IMR-90 (cell line): ENCODE data around the gene TMEM170A. TPM values are rescaled to one million over a fixed set of nuclear protein-coding genes. Genes with fewer than 3 reads are reported as not detected.

Experiments used
- ATAC-seq: fragments of 200-7000 bp; cut with Tn5 transposase; 2 replicates; pipeline ENCODE4 v1.9.1; 2020; ENCODE audit warnings: low read depth, mild to moderate bottlenecking, moderate library complexity
- BruUV-seq: library from RNA; stranded (reverse); fragments of 400-500 nt; replicated peaks from 2 replicates; lab custom pipeline; 2021; lab: Mats Ljungman, UMichigan
- CTCF ChIA-PET: fragments of 300-600 bp; formaldehyde crosslinking; extraction: SDS; loops from one replicate; lab custom pipeline; 2021; ENCODE audit warnings: antibody characterized with exemption; lab: Yijun Ruan, JAX
- POLR2A ChIA-PET: fragments of 300-600 bp; sonication (Branson Sonifier 250); formaldehyde crosslinking; loops from one replicate; lab custom pipeline; 2022; ENCODE audit warnings: antibody characterized with exemption; ENCODE audit not compliant: unreplicated experiment; lab: Charles Lee
- DNase-seq: peaks from one replicate; pipeline ENCODE4 v3.0.0; 2013
- H2AFZ ChIP-seq: replicated peaks from 2 replicates; pipeline ENCODE3; 2013; ENCODE audit warnings: low read length, mild to moderate bottlenecking; ENCODE audit not compliant: poor library complexity
- H2AK5ac ChIP-seq: 2 replicates; pipeline ENCODE4 v1.6.1; 2013; ENCODE audit warnings: low read depth, low read length, inconsistent platforms
- H2AK9ac ChIP-seq: replicated peaks from 2 replicates; pipeline ENCODE3; 2013; ENCODE audit warnings: mild to moderate bottlenecking, low read depth, low read length, moderate library complexity; ENCODE audit not compliant: poor library complexity
- H2BK120ac ChIP-seq: 2 replicates; pipeline ENCODE4 v1.6.1; 2013; ENCODE audit warnings: low read depth, low read length, inconsistent platforms
- H2BK15ac ChIP-seq: 3 replicates; pipeline ENCODE4 v1.6.1; 2013; ENCODE audit warnings: low read depth, low read length, inconsistent platforms
- H2BK20ac ChIP-seq: 2 replicates; pipeline ENCODE4 v1.6.1; 2013; ENCODE audit warnings: low read depth, mild to moderate bottlenecking, inconsistent platforms, low read length, moderate library complexity
- H2BK5ac ChIP-seq: 2 replicates; pipeline ENCODE4 v1.6.1; 2013; ENCODE audit warnings: mild to moderate bottlenecking, low read depth, low read length, inconsistent platforms; ENCODE audit not compliant: poor library complexity, severe bottlenecking
- H3K14ac ChIP-seq: replicated peaks from 2 replicates; pipeline ENCODE4 v1.6.1; 2013; ENCODE audit warnings: low read depth, low read length, inconsistent platforms
- H3K18ac ChIP-seq: 2 replicates; pipeline ENCODE4 v1.6.1; 2013; ENCODE audit warnings: low read depth, low read length, control low read depth
- H3K23ac ChIP-seq: 2 replicates; pipeline ENCODE4 v1.6.1; 2013; ENCODE audit warnings: low read depth, low read length, inconsistent platforms
- H3K27ac ChIP-seq: 2 replicates; pipeline ENCODE4 v1.5.1; 2013; ENCODE audit warnings: mild to moderate bottlenecking, control low read depth, low read length; ENCODE audit not compliant: insufficient read depth
- H3K27me3 ChIP-seq: 2 replicates; pipeline ENCODE4 v1.6.1; 2013; ENCODE audit warnings: low read length; ENCODE audit not compliant: control insufficient read depth, insufficient read depth
- H3K36me3 ChIP-seq: 2 replicates; pipeline ENCODE4 v1.6.1; 2013; ENCODE audit warnings: low read length, mixed read lengths; ENCODE audit not compliant: control insufficient read depth, insufficient read depth
- H3K4ac ChIP-seq: 2 replicates; pipeline ENCODE4 v1.6.1; 2013; ENCODE audit warnings: low read depth, low read length, inconsistent platforms
- H3K4me1 ChIP-seq: 2 replicates; pipeline ENCODE4 v1.6.1; 2013; ENCODE audit warnings: low read length, mixed read lengths; ENCODE audit not compliant: control insufficient read depth, insufficient read depth
- H3K4me2 ChIP-seq: 2 replicates; pipeline ENCODE4 v1.6.1; 2013; ENCODE audit warnings: low read depth, mild to moderate bottlenecking, control low read depth, low read length, moderate library complexity
- H3K4me3 ChIP-seq: 2 replicates; pipeline ENCODE4 v1.5.1; 2013; ENCODE audit warnings: low read depth, mild to moderate bottlenecking, control low read depth, low read length, moderate library complexity; ENCODE audit not compliant: insufficient read depth
- H3K56ac ChIP-seq: 2 replicates; pipeline ENCODE4 v1.6.1; 2013; ENCODE audit warnings: low read length, inconsistent platforms; ENCODE audit not compliant: insufficient read depth; ENCODE audit errors: extremely low read depth
- H3K79me1 ChIP-seq, 2 experiments: 2 replicates each; pipeline ENCODE4 v1.6.1; 2013; ENCODE audit warnings: low read length in 2 of 2, inconsistent platforms in 1 of 2, low read depth in 1 of 2
- H3K9ac ChIP-seq: 2 replicates; pipeline ENCODE4 v1.6.1; 2013; ENCODE audit warnings: low read depth, low read length, control low read depth
- H3K9me1 ChIP-seq: 2 replicates; pipeline ENCODE4 v1.6.1; 2013; ENCODE audit warnings: low read length, inconsistent platforms; ENCODE audit not compliant: insufficient read depth
- H3K9me3 ChIP-seq: 2 replicates; pipeline ENCODE4 v1.6.1; 2013; ENCODE audit warnings: low read length; ENCODE audit not compliant: control insufficient read depth, insufficient read depth
- H4K20me1 ChIP-seq: 2 replicates; pipeline ENCODE4 v1.6.1; 2013; ENCODE audit warnings: low read length, inconsistent platforms; ENCODE audit not compliant: insufficient read depth
- H4K5ac ChIP-seq: 2 replicates; pipeline ENCODE4 v1.6.1; 2013; ENCODE audit warnings: mild to moderate bottlenecking, low read depth, low read length, control low read depth
- H4K8ac ChIP-seq, 2 experiments: 2 replicates each; pipeline ENCODE4 v1.6.1; 2013; ENCODE audit warnings: low read depth in 2 of 2, low read length in 2 of 2, control low read depth in 1 of 2, inconsistent platforms in 1 of 2
- H4K91ac ChIP-seq: 2 replicates; pipeline ENCODE4 v1.6.1; 2013; ENCODE audit warnings: low read depth, low read length, inconsistent platforms; ENCODE audit not compliant: insufficient read depth
- BHLHE40 ChIP-seq: fragments of 150-350 bp; IDR thresholded peaks from 2 replicates; pipeline ENCODE4 v1.6.1; 2016; ENCODE audit warnings: mild to moderate bottlenecking, low read depth, low read length
- CEBPB ChIP-seq: IDR thresholded peaks from 2 replicates; pipeline ENCODE4 v1.6.1; 2012; ENCODE audit warnings: low read depth, low read length, improper control_type of control experiment
- CHD1 ChIP-seq: IDR thresholded peaks from 2 replicates; pipeline ENCODE4 v1.6.1; 2012; ENCODE audit warnings: low read depth, low read length, improper control_type of control experiment
- FOS ChIP-seq: fragments of 150-350 bp; IDR thresholded peaks from 2 replicates; pipeline ENCODE4 v1.6.1; 2016; ENCODE audit warnings: low read depth, low read length
- POLR2A ChIP-seq: IDR thresholded peaks from 2 replicates; pipeline ENCODE4 v1.6.1; 2012; ENCODE audit warnings: mild to moderate bottlenecking, low read depth, low read length
- RFX5 ChIP-seq: IDR thresholded peaks from 2 replicates; pipeline ENCODE4 v1.8.0; 2012; ENCODE audit warnings: low read depth, mild to moderate bottlenecking, low read length, moderate library complexity
- WGBS, 2 experiments: methylation state at CpG; one replicate each; pipeline versions ENCODE4 v1.1.5 to v1.1.7; 2013; ENCODE audit warnings: missing lambda C conversion rate in 2 of 2; ENCODE audit not compliant: insufficient read length in 1 of 2; ENCODE audit errors: extremely low coverage in 2 of 2; 5-methylcytosine and 5-hydroxymethylcytosine counted together
- dilution Hi-C: fragments of 300-500 bp; cut with HindIII; formaldehyde crosslinking; loops from one replicate; pipeline ENCODE4 v1.14.3; 2018; ENCODE audit warnings: low sequenced_read_pairs; ENCODE audit not compliant: unreplicated experiment
- in situ Hi-C: fragments of 300-500 bp; cut with MboI; formaldehyde crosslinking; loops from 3 replicates; pipeline ENCODE4 v1.14.3; 2019; ENCODE audit warnings: low sequenced_read_pairs, inconsistent platforms, mixed read lengths
- intact Hi-C: fragments of 100-400 bp; cut with micrococcal nuclease; formaldehyde crosslinking; loops from 2 replicates; pipeline ENCODE4 v1.10.0; 2022
- polyA plus RNA-seq, 3 experiments: library from polyadenylated mRNA; depleted of rRNA; stranded (reverse); fragments of >200 nt; gene quantifications; 2 replicates each; pipeline ENCODE4 v1.2.3, GENCODE V29; 2012; ENCODE audit warnings: low replicate concordance in 1 of 3
- total RNA-seq: library from RNA; depleted of rRNA; stranded (reverse); fragments of >200 nt; gene quantifications from 2 replicates; pipeline ENCODE4 v1.2.3, GENCODE V29; 2012
- TF ChIP-seq, protein P1 (sequence below): fragments of 150-350 bp; IDR thresholded peaks from 2 replicates; pipeline ENCODE4 v1.6.1; 2017; ENCODE audit warnings: mild to moderate bottlenecking, antibody characterized with exemption, low read length, low read depth

TMEM170A gene
- total and polyA plus RNA-seq, 2 of the 4 experiments (the other 2 are of a cell fraction): 7.3 to 10.9 TPM

DNA sequence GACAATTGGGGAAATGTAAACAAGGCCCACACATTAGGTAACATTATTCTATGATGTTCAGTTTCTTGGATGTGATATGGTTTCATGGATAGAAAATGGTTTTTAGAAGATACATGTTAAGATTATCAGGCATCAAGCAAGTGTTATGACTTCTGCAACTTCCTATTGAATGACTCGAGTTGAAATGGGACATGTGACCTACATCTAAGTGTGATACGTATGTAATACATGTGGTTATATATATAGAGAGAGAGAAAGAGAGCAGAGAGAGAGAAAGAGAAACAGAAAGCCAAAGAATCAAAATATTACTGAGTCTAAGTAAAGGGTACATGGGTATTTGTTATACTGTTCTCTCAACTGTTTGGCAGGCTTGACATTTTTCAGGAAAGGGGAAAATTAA lies 1.7 kb downstream of the TMEM170A start:
- H3K18ac ChIP-seq: no peak overlapping the region
- no peak overlapping the region for H2AK9ac ChIP-seq
- H3K9me3 ChIP-seq: no peaks in the 10 kb centered on the region
- H3K79me1 ChIP-seq: peaks cover 14 to 51% of the 10 kb centered on the region in 2 experiments
- ChIA-PET CTCF (no interaction called here), POLR2A (no interaction called here)
- H2BK15ac ChIP-seq: no peak overlapping the region
- H2BK20ac ChIP-seq: no peak overlapping the region
- H3K4me1 ChIP-seq: no peaks in the 10 kb centered on the region; the same call in 1 of the 2 replicates
- no peak overlapping the region for H3K27ac ChIP-seq
- no peaks in the 10 kb centered on the region for H3K36me3 ChIP-seq
- no peak overlapping the region for H4K8ac ChIP-seq
- intact Hi-C loops (loop anchor here (5.0 to 10.0 kb wide), 2 partner anchors 94 to 162 kb away; partner anchors contain the start of genes ADAT1 and TMEM231), in situ Hi-C loops (no loop called here), dilution Hi-C loops (no loop called here)
- BruUV-seq: no TSS peak
- H3K56ac ChIP-seq: no peak overlapping the region
- no peak overlapping the region for H3K14ac ChIP-seq
- H2BK5ac ChIP-seq: no peak overlapping the region
- no peak overlapping the region for H3K9ac ChIP-seq
- H4K5ac ChIP-seq: no peak overlapping the region
- H3K9me1 ChIP-seq: peaks cover 5% of the 10 kb centered on the region
- H3K4me2 ChIP-seq: peak overlapping the region; percentile 78
- H3K4ac ChIP-seq: no peak overlapping the region
- no peak overlapping the region for H2AFZ ChIP-seq
- H3K23ac ChIP-seq: peak overlapping the region; percentile 80; the same call in 1 of the 2 replicates
- no peak for TF ChIP-seq BHLHE40
- no peak for TF ChIP-seq POLR2A
- TF ChIP-seq, protein P1, sequence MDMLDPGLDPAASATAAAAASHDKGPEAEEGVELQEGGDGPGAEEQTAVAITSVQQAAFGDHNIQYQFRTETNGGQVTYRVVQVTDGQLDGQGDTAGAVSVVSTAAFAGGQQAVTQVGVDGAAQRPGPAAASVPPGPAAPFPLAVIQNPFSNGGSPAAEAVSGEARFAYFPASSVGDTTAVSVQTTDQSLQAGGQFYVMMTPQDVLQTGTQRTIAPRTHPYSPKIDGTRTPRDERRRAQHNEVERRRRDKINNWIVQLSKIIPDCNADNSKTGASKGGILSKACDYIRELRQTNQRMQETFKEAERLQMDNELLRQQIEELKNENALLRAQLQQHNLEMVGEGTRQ: peak; percentile 60
- no peak for TF ChIP-seq RFX5
- no peak for TF ChIP-seq CEBPB
- TF ChIP-seq CHD1: no peak
- no peak for TF ChIP-seq FOS
- H4K20me1 ChIP-seq: peaks cover 14% of the 10 kb centered on the region
- ATAC-seq (no peak), DNase-seq (no peak)
- 33% methylated on average over 2 of the region's 2 CpGs; no CpG with 5 or more reads in 1 of the 2 experiments for WGBS, 2 experiments
- no peak overlapping the region for H4K91ac ChIP-seq
- H2BK120ac ChIP-seq: no peak overlapping the region
- H3K27me3 ChIP-seq: no peaks in the 10 kb centered on the region
- H3K4me3 ChIP-seq: peak overlapping the region; percentile 85; the same call in 1 of the 2 replicates
- no peak overlapping the region for H2AK5ac ChIP-seq
